GM23338 (cell line): ENCODE results near the gene SLC9A9. TPM values are rescaled to one million over a fixed set of nuclear protein-coding genes. Genes with fewer than 3 reads are reported as not detected.

Source experiments
- EZH2 ChIP-seq: fragments of 200-600 bp; sonication (generic); IDR thresholded peaks from one replicate; pipeline ENCODE4 v1.8.0; 2017; ENCODE audit warnings: antibody characterized with exemption, mild to moderate bottlenecking, low read depth; ENCODE audit not compliant: unreplicated experiment
- NANOG ChIP-seq: IDR thresholded peaks from 2 replicates; pipeline ENCODE4 v1.6.1; 2016; ENCODE audit warnings: antibody characterized with exemption, borderline replicate concordance
- POLR2AphosphoS5 ChIP-seq: IDR thresholded peaks from 2 replicates; pipeline ENCODE4 v1.6.1; 2016; ENCODE audit warnings: antibody characterized with exemption, low read depth
- STAT1 ChIP-seq: IDR thresholded peaks from one replicate; pipeline ENCODE4 v1.6.1; 2016; ENCODE audit warnings: antibody characterized with exemption; ENCODE audit not compliant: unreplicated experiment
- ZNF331 ChIP-seq: fragments of 250-450 bp; sonication (Bioruptor Pico); IDR thresholded peaks from 2 replicates; pipeline ENCODE4 v1.5.0; 2020; ENCODE audit warnings: low read depth, mild to moderate bottlenecking, moderate library complexity
- polyA plus RNA-seq: library from polyadenylated mRNA; unstranded; fragments of >200 nt; fragmentation: Nextera tagmentation; extraction: Ambion mirVana; gene quantifications from 2 replicates; pipeline ENCODE4 v1.2.1, GENCODE V29; 2016
- total RNA-seq: library from RNA; depleted of rRNA; stranded (reverse); fragments of >200 nt; shearing (Covaris generic); gene quantifications from 2 replicates; pipeline ENCODE4 v1.2.3, GENCODE V29; 2014
- TF ChIP-seq, protein P1 (sequence below): fragments of 250-450 bp; sonication (Bioruptor Pico); IDR thresholded peaks from 2 replicates; pipeline ENCODE4 v1.5.0; 2020; ENCODE audit warnings: mild to moderate bottlenecking, moderate library complexity
- TF ChIP-seq, protein P2 (sequence below): IDR thresholded peaks from 2 replicates; pipeline ENCODE4 v1.6.1; 2016; ENCODE audit warnings: antibody characterized with exemption
- TF ChIP-seq, protein P3 (sequence below): IDR thresholded peaks from one replicate; pipeline ENCODE4 v1.6.1; 2018; ENCODE audit warnings: antibody characterized with exemption; ENCODE audit not compliant: unreplicated experiment

SLC9A9 gene
- total and polyA plus RNA-seq, 2 experiments from 2014 or later = 1.3 to 1.6 TPM

DNA sequence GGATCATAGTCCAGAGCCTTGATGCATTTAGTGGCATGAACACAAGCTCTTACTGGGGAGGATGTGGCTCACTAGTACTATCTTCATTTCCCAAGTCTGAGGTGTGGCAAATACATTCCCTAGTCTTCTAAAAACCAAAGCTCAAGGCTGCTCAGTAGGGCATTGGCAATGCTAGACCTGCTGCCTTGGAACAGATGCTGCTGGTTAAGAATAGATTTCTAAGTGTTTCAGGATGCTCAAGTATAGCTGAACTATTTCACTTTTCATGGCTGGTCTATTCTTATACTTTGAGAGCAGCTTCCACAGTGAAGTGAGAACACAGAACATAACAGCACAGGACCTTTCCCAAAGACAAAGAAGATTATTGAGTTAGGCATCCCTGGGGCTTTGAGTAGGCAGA lies 549.9 kb downstream of the SLC9A9 start (continued):
- TF ChIP-seq, protein P1, sequence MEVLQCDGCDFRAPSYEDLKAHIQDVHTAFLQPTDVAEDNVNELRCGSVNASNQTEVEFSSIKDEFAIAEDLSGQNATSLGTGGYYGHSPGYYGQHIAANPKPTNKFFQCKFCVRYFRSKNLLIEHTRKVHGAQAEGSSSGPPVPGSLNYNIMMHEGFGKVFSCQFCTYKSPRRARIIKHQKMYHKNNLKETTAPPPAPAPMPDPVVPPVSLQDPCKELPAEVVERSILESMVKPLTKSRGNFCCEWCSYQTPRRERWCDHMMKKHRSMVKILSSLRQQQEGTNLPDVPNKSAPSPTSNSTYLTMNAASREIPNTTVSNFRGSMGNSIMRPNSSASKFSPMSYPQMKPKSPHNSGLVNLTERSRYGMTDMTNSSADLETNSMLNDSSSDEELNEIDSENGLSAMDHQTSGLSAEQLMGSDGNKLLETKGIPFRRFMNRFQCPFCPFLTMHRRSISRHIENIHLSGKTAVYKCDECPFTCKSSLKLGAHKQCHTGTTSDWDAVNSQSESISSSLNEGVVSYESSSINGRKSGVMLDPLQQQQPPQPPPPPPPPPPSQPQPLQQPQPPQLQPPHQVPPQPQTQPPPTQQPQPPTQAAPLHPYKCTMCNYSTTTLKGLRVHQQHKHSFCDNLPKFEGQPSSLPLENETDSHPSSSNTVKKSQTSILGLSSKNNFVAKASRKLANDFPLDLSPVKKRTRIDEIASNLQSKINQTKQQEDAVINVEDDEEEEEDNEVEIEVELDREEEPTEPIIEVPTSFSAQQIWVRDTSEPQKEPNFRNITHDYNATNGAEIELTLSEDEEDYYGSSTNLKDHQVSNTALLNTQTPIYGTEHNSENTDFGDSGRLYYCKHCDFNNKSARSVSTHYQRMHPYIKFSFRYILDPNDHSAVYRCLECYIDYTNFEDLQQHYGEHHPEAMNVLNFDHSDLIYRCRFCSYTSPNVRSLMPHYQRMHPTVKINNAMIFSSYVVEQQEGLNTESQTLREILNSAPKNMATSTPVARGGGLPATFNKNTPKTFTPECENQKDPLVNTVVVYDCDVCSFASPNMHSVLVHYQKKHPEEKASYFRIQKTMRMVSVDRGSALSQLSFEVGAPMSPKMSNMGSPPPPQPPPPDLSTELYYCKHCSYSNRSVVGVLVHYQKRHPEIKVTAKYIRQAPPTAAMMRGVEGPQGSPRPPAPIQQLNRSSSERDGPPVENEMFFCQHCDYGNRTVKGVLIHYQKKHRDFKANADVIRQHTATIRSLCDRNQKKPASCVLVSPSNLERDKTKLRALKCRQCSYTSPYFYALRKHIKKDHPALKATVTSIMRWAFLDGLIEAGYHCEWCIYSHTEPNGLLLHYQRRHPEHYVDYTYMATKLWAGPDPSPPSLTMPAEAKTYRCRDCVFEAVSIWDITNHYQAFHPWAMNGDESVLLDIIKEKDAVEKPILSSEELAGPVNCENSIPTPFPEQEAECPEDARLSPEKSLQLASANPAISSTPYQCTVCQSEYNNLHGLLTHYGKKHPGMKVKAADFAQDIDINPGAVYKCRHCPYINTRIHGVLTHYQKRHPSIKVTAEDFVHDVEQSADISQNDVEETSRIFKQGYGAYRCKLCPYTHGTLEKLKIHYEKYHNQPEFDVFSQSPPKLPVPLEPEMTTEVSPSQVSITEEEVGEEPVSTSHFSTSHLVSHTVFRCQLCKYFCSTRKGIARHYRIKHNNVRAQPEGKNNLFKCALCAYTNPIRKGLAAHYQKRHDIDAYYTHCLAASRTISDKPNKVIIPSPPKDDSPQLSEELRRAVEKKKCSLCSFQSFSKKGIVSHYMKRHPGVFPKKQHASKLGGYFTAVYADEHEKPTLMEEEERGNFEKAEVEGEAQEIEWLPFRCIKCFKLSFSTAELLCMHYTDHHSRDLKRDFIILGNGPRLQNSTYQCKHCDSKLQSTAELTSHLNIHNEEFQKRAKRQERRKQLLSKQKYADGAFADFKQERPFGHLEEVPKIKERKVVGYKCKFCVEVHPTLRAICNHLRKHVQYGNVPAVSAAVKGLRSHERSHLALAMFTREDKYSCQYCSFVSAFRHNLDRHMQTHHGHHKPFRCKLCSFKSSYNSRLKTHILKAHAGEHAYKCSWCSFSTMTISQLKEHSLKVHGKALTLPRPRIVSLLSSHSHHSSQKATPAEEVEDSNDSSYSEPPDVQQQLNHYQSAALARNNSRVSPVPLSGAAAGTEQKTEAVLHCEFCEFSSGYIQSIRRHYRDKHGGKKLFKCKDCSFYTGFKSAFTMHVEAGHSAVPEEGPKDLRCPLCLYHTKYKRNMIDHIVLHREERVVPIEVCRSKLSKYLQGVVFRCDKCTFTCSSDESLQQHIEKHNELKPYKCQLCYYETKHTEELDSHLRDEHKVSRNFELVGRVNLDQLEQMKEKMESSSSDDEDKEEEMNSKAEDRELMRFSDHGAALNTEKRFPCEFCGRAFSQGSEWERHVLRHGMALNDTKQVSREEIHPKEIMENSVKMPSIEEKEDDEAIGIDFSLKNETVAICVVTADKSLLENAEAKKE = no peak
- TF ChIP-seq EZH2 (no peak), POLR2AphosphoS5 (no peak), STAT1 (no peak), ZNF331 (CRISPR knock-in tag) (no peak), NANOG (no peak)
- TF ChIP-seq, protein P2, sequence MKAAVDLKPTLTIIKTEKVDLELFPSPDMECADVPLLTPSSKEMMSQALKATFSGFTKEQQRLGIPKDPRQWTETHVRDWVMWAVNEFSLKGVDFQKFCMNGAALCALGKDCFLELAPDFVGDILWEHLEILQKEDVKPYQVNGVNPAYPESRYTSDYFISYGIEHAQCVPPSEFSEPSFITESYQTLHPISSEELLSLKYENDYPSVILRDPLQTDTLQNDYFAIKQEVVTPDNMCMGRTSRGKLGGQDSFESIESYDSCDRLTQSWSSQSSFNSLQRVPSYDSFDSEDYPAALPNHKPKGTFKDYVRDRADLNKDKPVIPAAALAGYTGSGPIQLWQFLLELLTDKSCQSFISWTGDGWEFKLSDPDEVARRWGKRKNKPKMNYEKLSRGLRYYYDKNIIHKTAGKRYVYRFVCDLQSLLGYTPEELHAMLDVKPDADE = no peak
- TF ChIP-seq, protein P3, sequence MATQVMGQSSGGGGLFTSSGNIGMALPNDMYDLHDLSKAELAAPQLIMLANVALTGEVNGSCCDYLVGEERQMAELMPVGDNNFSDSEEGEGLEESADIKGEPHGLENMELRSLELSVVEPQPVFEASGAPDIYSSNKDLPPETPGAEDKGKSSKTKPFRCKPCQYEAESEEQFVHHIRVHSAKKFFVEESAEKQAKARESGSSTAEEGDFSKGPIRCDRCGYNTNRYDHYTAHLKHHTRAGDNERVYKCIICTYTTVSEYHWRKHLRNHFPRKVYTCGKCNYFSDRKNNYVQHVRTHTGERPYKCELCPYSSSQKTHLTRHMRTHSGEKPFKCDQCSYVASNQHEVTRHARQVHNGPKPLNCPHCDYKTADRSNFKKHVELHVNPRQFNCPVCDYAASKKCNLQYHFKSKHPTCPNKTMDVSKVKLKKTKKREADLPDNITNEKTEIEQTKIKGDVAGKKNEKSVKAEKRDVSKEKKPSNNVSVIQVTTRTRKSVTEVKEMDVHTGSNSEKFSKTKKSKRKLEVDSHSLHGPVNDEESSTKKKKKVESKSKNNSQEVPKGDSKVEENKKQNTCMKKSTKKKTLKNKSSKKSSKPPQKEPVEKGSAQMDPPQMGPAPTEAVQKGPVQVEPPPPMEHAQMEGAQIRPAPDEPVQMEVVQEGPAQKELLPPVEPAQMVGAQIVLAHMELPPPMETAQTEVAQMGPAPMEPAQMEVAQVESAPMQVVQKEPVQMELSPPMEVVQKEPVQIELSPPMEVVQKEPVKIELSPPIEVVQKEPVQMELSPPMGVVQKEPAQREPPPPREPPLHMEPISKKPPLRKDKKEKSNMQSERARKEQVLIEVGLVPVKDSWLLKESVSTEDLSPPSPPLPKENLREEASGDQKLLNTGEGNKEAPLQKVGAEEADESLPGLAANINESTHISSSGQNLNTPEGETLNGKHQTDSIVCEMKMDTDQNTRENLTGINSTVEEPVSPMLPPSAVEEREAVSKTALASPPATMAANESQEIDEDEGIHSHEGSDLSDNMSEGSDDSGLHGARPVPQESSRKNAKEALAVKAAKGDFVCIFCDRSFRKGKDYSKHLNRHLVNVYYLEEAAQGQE = no peak
